Measurements from ENCODE around the gene LHPP.

- no peak for TF ChIP-seq SUZ12 (IDR thresholded peaks at IDR 0.05; ENCODE audit: extremely low read depth, insufficient read depth, insufficient read length)
- no peak for TF ChIP-seq ZNF274 (IDR thresholded peaks at IDR 0.05; ENCODE audit: low read depth, low read length)
Observed at GRCh38 chr10:124496620-124497019, 35.0 kb downstream of the LHPP start.
